Suppressor macrophage treated with lipopolysaccharide for 4 hours (primary cell): Measurements from ENCODE around the gene SOX18.
"Not testable (repeated sequence)": the region's sequence is repeated elsewhere in the genome, so short reads cannot be mapped to it uniquely, and the experiment has no call there.

Experiments used
- DNase-seq: peaks from one replicate; pipeline ENCODE4 v3.0.0-alpha.2; 2020

SOX18 gene

GRCh38 chr20:64015635-64016034 lies 33.8 kb downstream of the SOX18 start:
- no peak for DNase-seq

- not testable (repeated sequence) for DNase-seq
Measured at GRCh38 chr20:64012385-64013154, 36.9 kb downstream of the SOX18 start.

GRCh38 chr20:64011366-64011779 lies 38.1 kb downstream of the SOX18 start:
- no peak for DNase-seq

- no peak for DNase-seq
Measured at GRCh38 chr20:64010711-64011237, 38.7 kb downstream of the SOX18 start.

- DNase-seq, result no peak
Measured at GRCh38 chr20:64009811-64010387, 39.5 kb downstream of the SOX18 start.

GRCh38 chr20:64006902-64007301 lies 42.5 kb downstream of the SOX18 start:
- DNase-seq, result no peak

GRCh38 chr20:64006490-64006889 lies 42.9 kb downstream of the SOX18 start:
- DNase-seq, result no peak

- DNase-seq, result no peak
Measured at GRCh38 chr20:64005394-64005793, 44.0 kb downstream of the SOX18 start.

- no peak for DNase-seq
Measured at GRCh38 chr20:64003960-64004725, 45.3 kb downstream of the SOX18 start.

- no peak for DNase-seq
Measured at GRCh38 chr20:64001607-64002011, 47.8 kb downstream of the SOX18 start.

- no peak for DNase-seq
Measured at GRCh38 chr20:64000906-64001305, 48.5 kb downstream of the SOX18 start.
